ENCODE data around the gene KRTAP5-9.

GRCh38 chr11:71563406-71563805, 15.2 kb downstream of the KRTAP5-9 start:
- TF ChIP-seq CTCF (IDR thresholded peaks at IDR 0.05) (no peak), POLR2A (IDR thresholded peaks at IDR 0.05) (no peak)
